ENCODE measurements around the gene SASH1. TPM values are rescaled to one million over a fixed set of nuclear protein-coding genes. Genes with fewer than 3 reads are reported as not detected.
A peak's percentile ranks its signal among the peaks of the same experiment; 100 is the strongest.

The SASH1 gene
- total and polyA plus RNA-seq, 5 donors: 14.1 to 33.2 (median 29.0) TPM

- Histone ChIP-seq H3K4me1 (ENCODE audit: control insufficient read depth, insufficient read depth, low read length) (peaks cover 16% of the 10 kb centered on the region), H3K9me3 (ENCODE audit: control insufficient read depth, low read length) (no peaks in the 10 kb centered on the region), H3K4me3 (ENCODE audit: low read length) (no peak overlapping the region), H3K27ac (ENCODE audit: low read length) (no peak overlapping the region), H3K27me3 (ENCODE audit: control insufficient read depth, insufficient read depth) (no peaks in the 10 kb centered on the region)
- ATAC-seq: peak in 1 of 2 donors; percentile 12
- WGBS: 36% methylated on average over 2 of the region's 2 CpGs
- intact Hi-C loops (cut with DNase I): loop anchor here (5.0 to 10.0 kb wide), 6 partner anchors 117 to 957 kb away; partner anchors contain the start of genes SAMD5 (in 3 of the 4) and SASH1 (in 2 of the 4)
- DNase-seq: peak in 1 of 3 donors; percentile 33
These were observed 119.4 kb downstream of the SASH1 start for GRCh38 chr6:148461986-148462577.

GRCh38 chr6:148463671-148464070 lies 121.0 kb downstream of the SASH1 start:
- intact Hi-C loops (cut with DNase I): loop anchor here (2.0 to 10.0 kb wide), 7 partner anchors 119 to 959 kb away; partner anchors contain the start of genes SAMD5 (in 3 of the 4) and SASH1 (in 2 of the 4)
- H3K4me3 ChIP-seq (ENCODE audit: low read length): no peak overlapping the region
- no peak for DNase-seq
- H3K27me3 ChIP-seq (ENCODE audit: control insufficient read depth, insufficient read depth): no peaks in the 10 kb centered on the region
- H3K27ac ChIP-seq (ENCODE audit: low read length): no peak overlapping the region
- no peak for ATAC-seq
- no peaks in the 10 kb centered on the region for H3K9me3 ChIP-seq (ENCODE audit: control insufficient read depth, low read length)
- WGBS: 71% methylated on average over 2 of the region's 2 CpGs
- peaks cover 16% of the 10 kb centered on the region for H3K4me1 ChIP-seq (ENCODE audit: control insufficient read depth, insufficient read depth, low read length)

GRCh38 chr6:148464319-148465010 lies 121.8 kb downstream of the SASH1 start:
- ATAC-seq: peak; percentile 69 to 71
- Histone ChIP-seq H3K27me3 (ENCODE audit: control insufficient read depth, insufficient read depth) (no peaks in the 10 kb centered on the region), H3K9me3 (ENCODE audit: control insufficient read depth, low read length) (no peaks in the 10 kb centered on the region), H3K4me3 (ENCODE audit: low read length) (no peak overlapping the region), H3K4me1 (ENCODE audit: control insufficient read depth, insufficient read depth, low read length) (peaks cover 16% of the 10 kb centered on the region), H3K27ac (ENCODE audit: low read length) (peak overlapping the region; percentile 0)
- WGBS: 32% methylated on average over 5 of the region's 5 CpGs
- intact Hi-C loops (cut with DNase I): loop anchor here (2.0 to 10.0 kb wide), 7 partner anchors 120 to 960 kb away; partner anchors contain the start of genes SAMD5 (in 3 of the 4) and SASH1 (in 2 of the 4)
- peak; percentile 48 to 80 (median 74) for DNase-seq

- Histone ChIP-seq H3K9me3 (ENCODE audit: control insufficient read depth, low read length) (no peaks in the 10 kb centered on the region), H3K4me3 (ENCODE audit: low read length) (no peak overlapping the region), H3K27ac (ENCODE audit: low read length) (peak overlapping the region; percentile 37), H3K27me3 (ENCODE audit: control insufficient read depth, insufficient read depth) (no peaks in the 10 kb centered on the region), H3K4me1 (ENCODE audit: control insufficient read depth, insufficient read depth, low read length) (peaks cover 16% of the 10 kb centered on the region)
- ATAC-seq (no peak), DNase-seq (peak in 1 of 3 donors; percentile 46)
- 63% methylated on average over 5 of the region's 5 CpGs for WGBS
- intact Hi-C loops (cut with DNase I): loop anchor here (2.0 to 10.0 kb wide), 6 partner anchors 120 to 960 kb away; partner anchors contain the start of genes SAMD5 (in 3 of the 4) and SASH1 (in 1 of the 4)
These were observed 122.3 kb downstream of the SASH1 start for GRCh38 chr6:148465011-148465335.

- H3K4me1 ChIP-seq (ENCODE audit: control insufficient read depth, insufficient read depth, low read length): peaks cover 16% of the 10 kb centered on the region
- intact Hi-C loops (cut with DNase I): loop anchor here (2.0 to 10.0 kb wide), 6 partner anchors 121 to 961 kb away; partner anchors contain the start of genes SAMD5 (in 3 of the 4) and SASH1 (in 1 of the 4)
- H3K9me3 ChIP-seq (ENCODE audit: control insufficient read depth, low read length): no peaks in the 10 kb centered on the region
- DNase-seq (peak in 1 of 3 donors; percentile 29), ATAC-seq (no peak)
- peak overlapping the region; percentile 6 for H3K27ac ChIP-seq (ENCODE audit: low read length)
- WGBS: 38% methylated on average over 6 of the region's 6 CpGs
- no peak overlapping the region for H3K4me3 ChIP-seq (ENCODE audit: low read length)
- H3K27me3 ChIP-seq (ENCODE audit: control insufficient read depth, insufficient read depth): no peaks in the 10 kb centered on the region
These were observed 123.0 kb downstream of the SASH1 start for GRCh38 chr6:148465670-148466069.

- peak in 1 of 3 donors; percentile 55 for DNase-seq
These were observed 123.5 kb downstream of the SASH1 start for GRCh38 chr6:148466158-148466557.

GRCh38 chr6:148467926-148468325 lies 125.3 kb downstream of the SASH1 start:
- Histone ChIP-seq H3K27me3 (ENCODE audit: control insufficient read depth, insufficient read depth) (no peaks in the 10 kb centered on the region), H3K4me1 (ENCODE audit: control insufficient read depth, insufficient read depth, low read length) (peaks cover 11% of the 10 kb centered on the region), H3K27ac (ENCODE audit: low read length) (no peak overlapping the region), H3K4me3 (ENCODE audit: low read length) (no peak overlapping the region), H3K9me3 (ENCODE audit: control insufficient read depth, low read length) (no peaks in the 10 kb centered on the region)
- no peak for ATAC-seq
- intact Hi-C loops (cut with DNase I): loop anchor here (5.0 to 10.0 kb wide), 5 partner anchors 123 to 963 kb away; partner anchors contain the start of genes SAMD5 (in 3 of the 4) and SASH1 (in 1 of the 4)
- DNase-seq: no peak
- 58% methylated on average over 4 of the region's 4 CpGs for WGBS

More at GRCh38 chr6:148466158-148466557, 123.5 kb downstream of the SASH1 start:
- no peaks in the 10 kb centered on the region for H3K27me3 ChIP-seq (ENCODE audit: control insufficient read depth, insufficient read depth)
- intact Hi-C loops (cut with DNase I): loop anchor here (5.0 to 10.0 kb wide), 5 partner anchors 121 to 961 kb away; partner anchors contain the start of genes SAMD5 (in 3 of the 4) and SASH1 (in 1 of the 4)
- no peak overlapping the region for H3K4me3 ChIP-seq (ENCODE audit: low read length)
- H3K9me3 ChIP-seq (ENCODE audit: control insufficient read depth, low read length): no peaks in the 10 kb centered on the region
- peak overlapping the region; percentile 46 for H3K27ac ChIP-seq (ENCODE audit: low read length)
- peaks cover 15% of the 10 kb centered on the region for H3K4me1 ChIP-seq (ENCODE audit: control insufficient read depth, insufficient read depth, low read length)
- WGBS: 53% methylated on average over 4 of the region's 4 CpGs
- ATAC-seq: peak in 1 of 2 donors; percentile 39

- no peaks in the 10 kb centered on the region for H3K9me3 ChIP-seq (ENCODE audit: control insufficient read depth, low read length)
- WGBS: 81% methylated on average over 8 of the region's 8 CpGs
- H3K4me3 ChIP-seq (ENCODE audit: low read length): no peak overlapping the region
- H3K27me3 ChIP-seq (ENCODE audit: control insufficient read depth, insufficient read depth): no peaks in the 10 kb centered on the region
- no peak overlapping the region for H3K27ac ChIP-seq (ENCODE audit: low read length)
- peaks cover 4% of the 10 kb centered on the region for H3K4me1 ChIP-seq (ENCODE audit: control insufficient read depth, insufficient read depth, low read length)
- ATAC-seq: peak in 1 of 2 donors; percentile 13
- no peak for DNase-seq
- intact Hi-C loops (cut with DNase I): no loop called here
These were observed 127.5 kb downstream of the SASH1 start for GRCh38 chr6:148470156-148470555.

- DNase-seq (no peak), ATAC-seq (peak in 1 of 2 donors; percentile 8)
- Histone ChIP-seq H3K4me1 (ENCODE audit: control insufficient read depth, insufficient read depth, low read length) (peaks cover 2% of the 10 kb centered on the region), H3K4me3 (ENCODE audit: low read length) (no peak overlapping the region), H3K9me3 (ENCODE audit: control insufficient read depth, low read length) (no peaks in the 10 kb centered on the region), H3K27ac (ENCODE audit: low read length) (no peak overlapping the region), H3K27me3 (ENCODE audit: control insufficient read depth, insufficient read depth) (no peaks in the 10 kb centered on the region)
- 86% methylated on average over 10 of the region's 10 CpGs for WGBS
- intact Hi-C loops (cut with DNase I): no loop called here
These were observed 128.2 kb downstream of the SASH1 start for GRCh38 chr6:148470606-148471465.

GRCh38 chr6:148471624-148472159 lies 129.1 kb downstream of the SASH1 start:
- Histone ChIP-seq H3K4me3 (ENCODE audit: low read length) (no peak overlapping the region), H3K9me3 (ENCODE audit: control insufficient read depth, low read length) (no peaks in the 10 kb centered on the region), H3K27me3 (ENCODE audit: control insufficient read depth, insufficient read depth) (no peaks in the 10 kb centered on the region), H3K27ac (ENCODE audit: low read length) (peak overlapping the region; percentile 73), H3K4me1 (ENCODE audit: control insufficient read depth, insufficient read depth, low read length) (peaks cover 2% of the 10 kb centered on the region)
- ATAC-seq (peak; percentile 34 to 74), DNase-seq (peak; percentile 48 to 72 (median 50))
- 46% methylated on average over 9 of the region's 9 CpGs for WGBS
- intact Hi-C loops (cut with DNase I): no loop called here
